Mesendoderm (in vitro differentiated cells): Measurements from ENCODE around the gene QRFPR.

Experiments
- DNase-seq: peaks from one replicate; pipeline ENCODE4 v3.0.0; 2013
- H2AK5ac ChIP-seq: 2 replicates; pipeline ENCODE4 v1.6.1; 2013; ENCODE audit warnings: low read length, inconsistent platforms
- H2BK120ac ChIP-seq: 2 replicates; pipeline ENCODE4 v1.6.1; 2013; ENCODE audit warnings: low read depth, mild to moderate bottlenecking, low read length, moderate library complexity, mixed read lengths
- H2BK15ac ChIP-seq: replicated peaks from 2 replicates; pipeline ENCODE4 v1.6.1; 2013; ENCODE audit warnings: low read depth, mild to moderate bottlenecking, moderate library complexity
- H2BK5ac ChIP-seq: 2 replicates; pipeline ENCODE4 v1.6.1; 2013; ENCODE audit warnings: low read length, inconsistent platforms
- H3K18ac ChIP-seq: 2 replicates; pipeline ENCODE4 v1.6.1; 2013; ENCODE audit warnings: mild to moderate bottlenecking, low read length, mixed read lengths
- H3K23ac ChIP-seq: one replicate; pipeline ENCODE4 v1.6.1; 2013; ENCODE audit warnings: low read length
- H3K27ac ChIP-seq: 2 replicates; pipeline ENCODE4 v1.5.1; 2013; ENCODE audit warnings: low read depth, mild to moderate bottlenecking, inconsistent platforms, low read length, moderate library complexity
- H3K27me3 ChIP-seq: 2 replicates; pipeline ENCODE4 v1.6.1; 2013; ENCODE audit warnings: low read length, control low read depth, mild to moderate bottlenecking, inconsistent platforms; ENCODE audit not compliant: insufficient read depth, poor library complexity
- H3K36me3 ChIP-seq: 2 replicates; pipeline ENCODE4 v1.6.1; 2013; ENCODE audit warnings: low read length, inconsistent platforms; ENCODE audit not compliant: control insufficient read depth, insufficient read depth
- H3K4ac ChIP-seq: one replicate; pipeline ENCODE4 v1.6.1; 2013; ENCODE audit warnings: low read depth, mild to moderate bottlenecking, low read length, moderate library complexity
- H3K4me1 ChIP-seq: 2 replicates; pipeline ENCODE4 v1.6.1; 2013; ENCODE audit warnings: low read depth, low read length, inconsistent platforms; ENCODE audit not compliant: control insufficient read depth
- H3K4me2 ChIP-seq: 2 replicates; pipeline ENCODE4 v1.6.1; 2013; ENCODE audit warnings: low read length
- H3K4me3 ChIP-seq: 2 replicates; pipeline ENCODE4 v1.5.1; 2013; ENCODE audit warnings: mild to moderate bottlenecking, low read length
- H3K56ac ChIP-seq: one replicate; pipeline ENCODE4 v1.6.1; 2013; ENCODE audit warnings: low read length
- H3K79me1 ChIP-seq: 2 replicates; pipeline ENCODE4 v1.6.1; 2013; ENCODE audit warnings: low read length, inconsistent platforms
- H3K79me2 ChIP-seq: 2 replicates; pipeline ENCODE4 v1.6.1; 2013; ENCODE audit warnings: mild to moderate bottlenecking, low read length; ENCODE audit not compliant: control insufficient read depth, insufficient read depth
- H3K9ac ChIP-seq: 2 replicates; pipeline ENCODE4 v1.6.1; 2013; ENCODE audit warnings: low read length, inconsistent platforms
- H4K5ac ChIP-seq: one replicate; pipeline ENCODE4 v1.6.1; 2013; ENCODE audit warnings: low read length
- H4K8ac ChIP-seq: one replicate; pipeline ENCODE4 v1.6.1; 2013; ENCODE audit warnings: low read depth, mild to moderate bottlenecking, control low read depth, low read length, moderate library complexity
- WGBS: extraction: QIAGEN DNeasy Blood & Tissue Kit; methylation state at CpG from one replicate; pipeline ENCODE4 v1.1.7; 2013; ENCODE audit warnings: low lambda C conversion rate, missing lambda C conversion rate; ENCODE audit not compliant: insufficient coverage; ENCODE audit errors: extremely low coverage; 5-methylcytosine and 5-hydroxymethylcytosine counted together

Gene QRFPR

GRCh38 chr4:121377076-121377475 is 3.7 kb downstream of the QRFPR start:
- H2BK5ac ChIP-seq: no peak overlapping the region
- no peak overlapping the region for H2AK5ac ChIP-seq
- H3K4me3 ChIP-seq: no peak overlapping the region
- DNase-seq: no peak
- H3K27me3 ChIP-seq: peaks cover 3% of the 10 kb centered on the region
- no peak overlapping the region for H4K8ac ChIP-seq
- H2BK15ac ChIP-seq: no peak overlapping the region
- no peak overlapping the region for H2BK120ac ChIP-seq
- no peak overlapping the region for H3K56ac ChIP-seq
- no peak overlapping the region for H3K23ac ChIP-seq
- no peak overlapping the region for H3K9ac ChIP-seq
- no peaks in the 10 kb centered on the region for H3K79me2 ChIP-seq
- H3K4me1 ChIP-seq: no peaks in the 10 kb centered on the region
- no peak overlapping the region for H3K27ac ChIP-seq
- no peaks in the 10 kb centered on the region for H3K36me3 ChIP-seq
- H3K4me2 ChIP-seq: no peak overlapping the region
- no peak overlapping the region for H3K18ac ChIP-seq
- H3K79me1 ChIP-seq: no peaks in the 10 kb centered on the region
- H3K4ac ChIP-seq: no peak overlapping the region
- no peak overlapping the region for H4K5ac ChIP-seq
- no CpG with 5 or more reads among the region's 2 CpGs for WGBS

DNA sequence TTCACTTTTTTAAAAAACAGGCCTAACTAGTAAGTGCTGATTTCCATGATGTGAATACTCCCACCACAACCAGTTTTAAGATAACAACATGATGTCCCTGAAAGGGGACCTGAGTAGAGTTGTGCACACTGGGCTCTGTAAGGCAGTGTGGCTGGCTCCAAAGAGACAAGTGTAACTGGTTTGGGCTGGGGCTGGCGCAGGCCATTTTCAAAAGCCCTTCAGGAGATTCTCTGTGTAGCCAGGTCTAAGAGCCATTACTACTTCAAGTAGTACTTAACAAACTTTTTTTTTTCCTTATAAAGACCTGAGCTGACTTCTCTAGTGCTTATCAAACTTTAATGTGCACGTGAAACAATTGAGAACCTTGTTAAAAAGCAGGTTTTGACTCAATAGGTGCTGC is 4.3 kb downstream of the QRFPR start:
- no peak for DNase-seq
- WGBS: no CpG with 5 or more reads among the region's 2 CpGs
- H3K18ac ChIP-seq: no peak overlapping the region
- no peak overlapping the region for H2AK5ac ChIP-seq
- no peak overlapping the region for H3K4ac ChIP-seq
- no peak overlapping the region for H2BK5ac ChIP-seq
- H3K4me1 ChIP-seq: no peaks in the 10 kb centered on the region
- peaks cover 3% of the 10 kb centered on the region for H3K27me3 ChIP-seq
- H3K56ac ChIP-seq: no peak overlapping the region
- H3K79me2 ChIP-seq: no peaks in the 10 kb centered on the region
- H3K4me3 ChIP-seq: no peak overlapping the region
- H3K9ac ChIP-seq: no peak overlapping the region
- no peaks in the 10 kb centered on the region for H3K36me3 ChIP-seq
- H2BK15ac ChIP-seq: no peak overlapping the region
- no peak overlapping the region for H3K27ac ChIP-seq
- H3K23ac ChIP-seq: no peak overlapping the region
- H2BK120ac ChIP-seq: no peak overlapping the region
- H3K79me1 ChIP-seq: no peaks in the 10 kb centered on the region
- H4K8ac ChIP-seq: no peak overlapping the region
- H4K5ac ChIP-seq: no peak overlapping the region
- H3K4me2 ChIP-seq: no peak overlapping the region

DNA sequence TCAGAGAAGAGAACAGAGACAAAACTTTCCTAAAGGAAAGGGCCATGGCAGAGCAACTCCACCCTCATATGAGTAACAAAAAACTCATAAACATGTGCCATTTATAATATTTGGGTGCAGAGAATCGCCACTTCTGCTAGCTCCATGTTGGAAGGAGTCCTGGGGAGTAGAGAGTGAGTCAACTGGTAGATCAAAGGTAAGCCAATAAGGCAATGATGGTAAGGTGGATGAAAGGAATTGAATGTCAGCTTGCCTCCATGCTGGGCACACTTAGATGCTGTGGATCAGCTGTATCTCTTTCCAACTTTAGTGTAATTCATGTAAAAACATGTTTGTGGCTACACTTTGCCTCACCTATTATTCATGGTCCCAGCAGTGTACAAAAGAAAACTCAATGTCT is 4.7 kb downstream of the QRFPR start:
- no peak overlapping the region for H3K27ac ChIP-seq
- H3K4me1 ChIP-seq: no peaks in the 10 kb centered on the region
- H3K79me2 ChIP-seq: no peaks in the 10 kb centered on the region
- no peak overlapping the region for H3K4me3 ChIP-seq
- peaks cover 3% of the 10 kb centered on the region for H3K27me3 ChIP-seq
- H2AK5ac ChIP-seq: no peak overlapping the region
- no peak overlapping the region for H2BK15ac ChIP-seq
- H3K4me2 ChIP-seq: no peak overlapping the region
- H3K56ac ChIP-seq: no peak overlapping the region
- no peak overlapping the region for H3K4ac ChIP-seq
- WGBS: no CpG with 5 or more reads among the region's 1 CpG
- no peak overlapping the region for H3K9ac ChIP-seq
- H3K18ac ChIP-seq: no peak overlapping the region
- H4K8ac ChIP-seq: no peak overlapping the region
- H3K79me1 ChIP-seq: no peaks in the 10 kb centered on the region
- DNase-seq: no peak
- H4K5ac ChIP-seq: no peak overlapping the region
- H2BK120ac ChIP-seq: no peak overlapping the region
- H3K23ac ChIP-seq: no peak overlapping the region
- H3K36me3 ChIP-seq: no peaks in the 10 kb centered on the region
- H2BK5ac ChIP-seq: no peak overlapping the region

- Histone ChIP-seq H4K5ac (no peak overlapping the region), H2AK5ac (no peak overlapping the region), H3K4me2 (no peak overlapping the region), H2BK15ac (no peak overlapping the region), H3K4ac (no peak overlapping the region), H3K23ac (no peak overlapping the region), H4K8ac (no peak overlapping the region), H3K9ac (no peak overlapping the region), H2BK5ac (no peak overlapping the region), H3K27me3 (peaks cover 3% of the 10 kb centered on the region), H3K4me3 (no peak overlapping the region), H3K36me3 (no peaks in the 10 kb centered on the region), H3K4me1 (no peaks in the 10 kb centered on the region), H3K79me1 (no peaks in the 10 kb centered on the region), H2BK120ac (no peak overlapping the region), H3K79me2 (no peaks in the 10 kb centered on the region), H3K56ac (no peak overlapping the region), H3K27ac (no peak overlapping the region), H3K18ac (no peak overlapping the region)
- DNase-seq: no peak
Measured at GRCh38 chr4:121375262-121375661, 5.6 kb downstream of the QRFPR start.

GRCh38 chr4:121373841-121374240 is 7.0 kb downstream of the QRFPR start:
- Histone ChIP-seq H2AK5ac (no peak overlapping the region), H3K4ac (no peak overlapping the region), H3K4me2 (no peak overlapping the region), H4K8ac (no peak overlapping the region), H3K27me3 (no peaks in the 10 kb centered on the region), H3K18ac (no peak overlapping the region), H3K4me1 (no peaks in the 10 kb centered on the region), H4K5ac (no peak overlapping the region), H2BK15ac (no peak overlapping the region), H3K27ac (no peak overlapping the region), H3K4me3 (no peak overlapping the region), H3K56ac (no peak overlapping the region), H3K79me1 (no peaks in the 10 kb centered on the region), H3K36me3 (no peaks in the 10 kb centered on the region), H3K79me2 (no peaks in the 10 kb centered on the region), H3K23ac (no peak overlapping the region), H3K9ac (no peak overlapping the region), H2BK5ac (no peak overlapping the region), H2BK120ac (no peak overlapping the region)
- DNase-seq: no peak
- WGBS: no CpG with 5 or more reads among the region's 6 CpGs

DNA sequence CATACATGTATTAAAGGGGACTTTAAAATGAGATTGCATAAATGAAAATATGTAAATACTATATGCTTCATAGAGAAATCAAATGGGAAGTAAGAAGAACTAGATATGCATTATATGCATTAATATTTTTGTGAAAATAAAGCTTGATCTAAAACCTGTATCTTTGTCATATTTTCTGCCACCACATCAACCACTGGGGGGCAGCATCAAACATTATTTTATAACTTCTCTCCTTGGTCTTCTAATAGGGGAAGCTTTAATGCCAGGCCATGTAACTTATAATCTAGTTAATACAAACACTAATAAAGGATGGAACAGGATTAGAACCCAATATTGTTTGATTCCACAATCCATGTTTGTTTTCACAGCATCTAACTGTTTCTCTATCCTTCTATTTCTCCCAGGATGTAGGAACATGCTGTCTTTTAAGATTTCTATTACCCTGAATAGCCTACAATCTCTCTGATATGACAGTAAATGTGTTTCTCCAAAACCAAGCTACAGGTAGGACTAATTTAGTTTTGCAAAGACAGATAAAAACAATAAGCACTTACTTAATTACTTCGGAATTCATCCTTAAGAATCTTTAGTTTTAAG is 10.0 kb downstream of the QRFPR start:
- no peak overlapping the region for H2BK5ac ChIP-seq
- no peak overlapping the region for H3K4ac ChIP-seq
- H3K56ac ChIP-seq: no peak overlapping the region
- no peaks in the 10 kb centered on the region for H3K27me3 ChIP-seq
- H4K8ac ChIP-seq: no peak overlapping the region
- H3K4me1 ChIP-seq: no peaks in the 10 kb centered on the region
- H3K79me2 ChIP-seq: no peaks in the 10 kb centered on the region
- WGBS: no CpG with 5 or more reads among the region's 1 CpG
- H3K23ac ChIP-seq: no peak overlapping the region
- peak; percentile 22 for DNase-seq
- no peak overlapping the region for H3K18ac ChIP-seq
- H3K27ac ChIP-seq: no peak overlapping the region
- no peak overlapping the region for H4K5ac ChIP-seq
- no peaks in the 10 kb centered on the region for H3K36me3 ChIP-seq
- H2BK120ac ChIP-seq: no peak overlapping the region
- H3K9ac ChIP-seq: no peak overlapping the region
- no peak overlapping the region for H2AK5ac ChIP-seq
- H3K4me3 ChIP-seq: no peak overlapping the region
- no peak overlapping the region for H3K4me2 ChIP-seq
- H3K79me1 ChIP-seq: no peaks in the 10 kb centered on the region
- H2BK15ac ChIP-seq: no peak overlapping the region
